Activated T-helper 1 cell treated with anti-CD3 and anti-CD28 coated beads, Interleukin-2, amount 50 U/mL, for 16 hours (primary cell): ENCODE results near the gene SYNDIG1.

Source experiments
- DNase-seq, 2 donors: peaks; one replicate each; pipeline ENCODE4 v3.0.0-alpha.2; 2020; ENCODE audit warnings: low read depth in 1 of 2, low spot score in 1 of 2

SYNDIG1 gene

DNA sequence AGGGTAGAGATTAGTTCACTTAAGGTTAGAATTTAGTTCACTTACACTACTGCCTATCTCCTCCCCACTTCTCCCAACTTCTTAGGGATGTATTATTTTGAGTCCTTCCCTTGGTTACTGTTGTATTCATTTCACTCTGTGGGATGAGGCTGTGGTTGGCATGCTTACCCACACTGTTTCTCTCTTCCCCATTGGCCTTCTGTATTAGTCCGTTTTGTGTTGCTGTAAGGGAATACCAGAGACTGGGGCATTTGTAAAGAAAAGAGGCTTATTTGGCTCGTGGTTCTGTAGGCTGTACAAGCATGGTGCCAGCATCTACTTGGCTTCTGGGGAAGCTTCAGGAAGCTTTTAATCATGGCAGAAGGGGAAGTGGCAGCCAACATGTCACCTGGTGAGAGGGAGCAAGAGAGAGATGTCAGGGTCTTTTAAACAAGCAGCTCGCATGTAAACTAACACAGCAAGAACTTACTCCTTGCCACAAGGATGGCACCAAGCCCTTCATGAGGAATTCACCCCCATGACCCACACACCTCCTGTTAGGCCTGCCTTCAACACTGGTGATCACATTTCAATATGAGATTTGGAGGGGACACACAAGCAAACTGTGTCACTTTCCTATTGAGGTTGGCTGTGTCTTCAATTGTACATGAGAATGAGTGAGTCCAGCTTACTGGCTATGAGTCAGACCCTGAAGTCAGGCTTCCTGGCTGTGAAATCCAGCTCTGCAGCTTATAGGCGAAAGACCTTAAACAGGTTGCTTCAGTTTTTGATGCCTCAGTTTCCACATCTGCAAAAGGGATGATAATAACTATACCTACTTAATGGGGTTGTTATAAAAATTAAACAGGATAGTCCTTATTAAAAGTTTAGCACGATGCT is 53.3 kb downstream of the SYNDIG1 start:
- DNase-seq: no peak

DNA sequence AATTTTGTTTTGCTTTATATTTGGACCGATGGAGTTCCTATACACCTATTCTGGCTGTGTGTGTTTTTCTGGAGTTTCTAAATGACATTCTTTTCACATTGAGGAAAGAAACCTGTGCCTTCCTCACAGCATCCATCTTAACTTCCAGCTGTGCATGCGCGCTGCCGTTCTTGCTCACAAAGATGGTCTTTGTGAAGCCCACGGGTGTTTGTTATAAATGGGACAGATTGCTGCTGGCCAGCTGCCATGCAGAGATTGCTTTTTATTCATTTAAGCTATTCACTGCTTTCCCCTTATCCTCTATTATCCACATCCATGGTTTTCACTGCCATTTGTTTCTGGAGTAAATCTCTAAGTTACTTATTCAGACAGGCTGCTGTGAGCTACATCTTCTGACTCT is 54.2 kb downstream of the SYNDIG1 start:
- no peak for DNase-seq

DNA sequence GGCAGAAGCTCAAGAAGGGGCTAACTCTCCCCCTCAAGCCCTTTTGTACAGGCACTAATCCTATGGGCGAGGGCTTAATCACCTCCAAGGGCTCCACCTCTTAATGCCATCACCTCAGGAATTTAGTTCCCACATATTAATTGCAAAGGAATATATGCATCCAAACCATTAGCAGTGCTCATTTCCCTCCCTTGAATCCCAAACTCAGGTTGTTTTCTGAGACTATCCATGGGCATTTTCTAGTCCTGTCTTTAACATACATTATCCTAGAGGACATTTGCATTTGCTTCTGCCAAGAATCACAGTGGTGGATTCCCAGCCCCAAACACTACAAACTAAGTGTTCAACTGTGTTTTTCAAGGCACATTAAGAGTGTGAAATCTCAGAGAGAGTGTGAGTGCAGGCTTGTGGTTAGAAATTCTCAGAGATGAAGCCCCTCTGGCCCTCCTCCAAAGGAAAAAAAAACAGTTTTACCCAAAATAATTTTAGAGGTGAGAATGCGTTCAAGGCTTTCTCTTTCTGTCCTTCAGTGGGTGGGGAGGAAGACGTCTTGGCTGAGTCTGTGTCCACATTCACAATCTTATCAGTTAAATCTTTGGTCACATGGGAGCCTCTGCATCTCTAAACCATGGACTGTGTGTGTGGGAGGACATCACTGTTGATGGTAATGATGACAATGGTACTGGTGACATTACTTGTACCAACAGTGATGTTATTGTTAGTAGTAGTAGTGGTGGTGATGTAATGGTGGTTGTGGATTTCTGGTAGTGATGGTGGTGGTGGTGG is 59.3 kb downstream of the SYNDIG1 start:
- DNase-seq: no peak

DNA sequence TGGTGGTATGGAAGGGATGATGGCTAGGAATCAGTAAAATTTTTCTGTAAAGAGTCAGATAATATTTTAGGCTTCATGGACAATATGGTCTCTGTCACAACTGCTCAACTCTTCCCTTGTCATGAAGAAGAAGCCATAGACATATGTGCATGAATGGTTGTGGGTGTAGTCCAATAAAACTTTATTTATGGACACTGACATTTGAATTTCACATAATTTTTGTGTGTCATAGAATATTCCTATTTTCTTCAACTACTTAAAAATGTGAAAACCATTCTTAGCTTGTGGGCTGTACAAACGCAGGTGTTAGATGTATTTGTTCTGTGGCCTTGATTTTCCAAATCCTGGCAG is 59.9 kb downstream of the SYNDIG1 start:
- DNase-seq: no peak

DNA sequence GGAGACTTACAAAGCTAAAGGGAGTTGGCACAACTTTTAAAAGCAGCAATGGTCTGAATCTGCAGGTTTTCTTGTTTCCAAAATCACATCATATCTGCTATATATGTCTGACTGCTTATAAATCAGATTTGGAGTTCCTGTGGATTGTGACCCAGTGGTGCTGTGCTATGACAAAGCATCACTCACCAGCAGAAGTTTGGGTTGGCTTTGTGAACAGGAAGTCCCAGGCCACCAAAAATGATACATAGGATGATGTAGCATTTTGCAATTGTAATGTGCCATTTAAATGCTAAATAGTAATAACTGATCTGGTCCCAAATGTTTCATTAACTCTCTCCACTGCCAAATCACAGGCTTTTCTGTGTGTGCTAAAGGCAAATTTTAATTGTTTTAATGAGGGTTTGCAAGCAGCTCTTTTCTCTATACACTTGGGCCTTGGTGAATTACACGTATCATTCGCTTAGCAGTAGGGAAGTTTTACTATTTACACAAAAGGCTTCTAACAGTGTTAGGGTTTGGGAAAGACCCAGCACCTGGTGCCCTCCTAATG is 60.8 kb downstream of the SYNDIG1 start:
- no peak for DNase-seq

DNA sequence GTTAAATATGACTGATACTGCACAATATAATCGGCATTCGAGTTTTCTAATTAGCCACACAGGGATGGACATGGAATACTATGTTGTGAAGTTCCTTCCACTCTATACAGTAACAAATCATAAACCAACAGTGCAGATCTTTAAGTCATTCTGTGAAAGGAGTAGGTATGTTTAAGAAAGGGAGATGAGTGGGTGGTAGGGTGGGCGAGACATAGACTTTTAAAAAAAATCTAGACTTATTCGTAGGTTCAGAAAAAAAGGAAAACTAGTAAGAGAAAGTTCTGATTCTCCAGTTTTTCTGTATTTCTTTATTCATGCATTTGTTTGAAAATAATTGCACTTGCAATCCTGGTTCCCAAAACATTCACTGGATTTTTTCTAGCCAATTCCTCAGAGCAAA is 61.8 kb downstream of the SYNDIG1 start:
- DNase-seq: no peak

DNA sequence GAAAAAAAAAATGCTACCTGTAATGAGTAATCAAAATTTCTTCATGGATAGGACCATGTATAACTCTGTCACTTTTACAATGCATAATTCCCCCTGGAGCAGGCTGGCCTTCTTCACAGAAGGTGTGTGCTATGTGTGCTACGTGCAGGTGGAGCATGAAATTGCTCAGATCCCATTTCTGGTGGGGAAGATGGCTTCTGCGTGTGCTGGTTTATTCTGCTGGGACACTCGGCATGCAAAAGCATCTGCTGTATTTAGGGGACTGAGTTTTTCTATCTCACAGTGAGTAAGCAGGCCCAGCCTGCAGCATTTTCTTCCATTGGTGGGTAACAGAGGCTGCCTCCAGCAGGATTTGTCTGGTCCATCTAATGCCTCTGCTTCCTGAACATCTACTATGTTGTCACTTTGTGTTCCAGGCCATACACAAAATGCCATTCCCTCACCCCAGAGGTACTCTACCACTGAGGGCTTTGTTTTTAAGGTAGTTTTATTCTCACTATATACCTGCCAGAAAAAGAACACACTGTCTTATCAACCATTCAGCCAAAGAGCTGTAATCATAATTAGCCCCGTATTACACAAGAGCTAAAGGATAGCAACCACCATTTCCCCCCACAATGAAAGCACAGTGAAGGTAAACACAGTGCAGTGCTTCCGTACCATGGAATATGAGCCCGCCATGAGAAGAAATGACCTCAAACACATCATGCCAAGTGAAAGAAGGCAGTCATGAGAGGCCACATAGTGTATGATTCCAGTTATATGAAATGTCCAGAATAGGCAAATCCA is 62.4 kb downstream of the SYNDIG1 start:
- no peak for DNase-seq

DNA sequence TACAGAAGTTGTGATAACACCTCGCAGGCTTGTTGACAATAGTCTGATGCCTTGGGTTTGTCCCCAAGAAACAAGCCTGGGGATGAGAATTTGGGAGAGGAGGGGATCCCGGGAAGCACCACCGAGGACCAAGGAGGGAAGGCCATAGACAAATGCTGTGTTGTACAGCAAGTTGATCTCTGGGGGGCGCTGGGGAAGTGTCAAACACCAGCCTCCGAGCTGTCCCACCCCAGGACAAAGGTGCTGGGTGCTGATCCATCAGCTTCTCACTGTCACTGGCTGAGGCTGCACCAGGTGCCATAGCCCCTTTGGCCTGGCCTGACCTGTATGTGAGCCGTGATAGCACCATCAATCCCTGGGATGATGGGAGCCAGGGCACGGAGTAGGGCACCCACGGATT is 64.0 kb downstream of the SYNDIG1 start:
- DNase-seq: no peak

DNA sequence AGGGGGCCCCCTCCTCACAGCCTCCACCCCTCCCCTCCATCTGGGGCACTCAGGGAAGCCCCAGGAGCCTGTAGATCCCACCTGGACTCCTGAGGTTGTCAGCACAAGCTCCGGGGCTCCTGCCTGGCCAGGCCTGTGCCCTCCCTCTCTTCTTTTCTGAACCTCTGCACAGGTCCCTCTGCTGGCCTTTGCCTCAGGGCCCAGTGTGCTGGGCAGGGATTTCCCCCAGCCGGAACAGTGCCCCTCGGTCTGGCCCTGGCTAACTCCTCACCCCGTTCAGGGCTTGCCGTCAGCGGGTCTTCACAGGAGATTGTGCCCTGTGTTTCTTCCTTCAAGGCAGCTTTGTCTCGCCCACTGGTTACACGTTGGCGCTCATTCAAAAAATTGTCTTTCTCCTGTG is 64.9 kb downstream of the SYNDIG1 start:
- DNase-seq: no peak

DNA sequence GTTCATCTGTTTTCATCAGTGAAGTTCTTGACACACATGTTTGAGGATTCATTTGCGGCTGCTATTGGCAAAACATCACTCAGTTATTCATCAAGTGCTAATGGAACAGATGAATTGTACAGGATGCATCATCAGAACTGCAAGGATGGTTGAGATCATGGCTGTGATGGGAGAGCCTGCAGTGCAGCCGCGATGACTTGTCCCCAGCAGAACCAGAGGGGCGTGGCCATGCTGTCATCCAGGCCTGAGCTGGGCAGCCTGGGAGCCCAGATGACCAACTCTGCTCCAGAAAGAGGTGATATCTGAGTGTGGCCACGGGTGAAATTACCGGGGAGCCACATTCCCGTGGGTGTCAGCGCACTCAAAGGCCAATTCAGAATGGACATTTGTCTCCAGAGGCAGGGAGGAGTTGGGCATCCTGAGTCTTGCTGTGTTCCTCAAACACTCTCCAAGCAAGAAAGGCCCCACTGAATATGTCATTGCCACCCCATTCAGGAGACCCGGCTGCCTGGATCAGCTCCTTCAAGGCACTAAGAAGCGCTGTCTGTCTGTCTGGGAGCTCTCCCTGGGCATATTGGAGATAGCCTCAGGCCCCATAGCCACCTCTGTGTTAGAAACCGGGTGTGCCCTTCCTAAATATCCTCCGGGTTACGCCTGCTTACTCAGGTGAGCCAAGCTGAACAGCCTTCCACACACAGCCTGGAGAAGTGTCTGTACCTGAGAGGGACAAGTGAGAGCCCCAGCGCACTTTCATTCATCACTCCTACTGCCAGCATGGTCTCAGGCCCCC is 66.7 kb downstream of the SYNDIG1 start:
- DNase-seq: no peak

DNA sequence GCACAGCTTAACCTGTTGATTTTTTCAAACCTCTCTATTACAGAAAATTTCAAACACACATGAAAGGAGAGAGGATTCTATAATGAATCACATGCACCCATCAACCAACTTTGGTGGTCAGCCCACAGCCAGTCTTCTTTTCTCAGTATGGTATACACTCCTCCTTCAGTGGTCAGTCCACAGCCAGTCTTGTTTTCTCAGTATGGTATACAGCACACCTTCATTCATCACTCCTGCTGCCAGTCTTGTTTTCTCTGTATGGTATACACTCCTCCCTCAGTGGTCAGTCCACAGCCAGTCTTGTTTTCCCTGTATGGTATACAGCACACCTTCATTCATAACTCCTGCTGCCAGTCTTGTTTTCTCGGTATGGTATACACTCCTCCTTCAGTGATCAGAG is 67.8 kb downstream of the SYNDIG1 start:
- DNase-seq: no peak

DNA sequence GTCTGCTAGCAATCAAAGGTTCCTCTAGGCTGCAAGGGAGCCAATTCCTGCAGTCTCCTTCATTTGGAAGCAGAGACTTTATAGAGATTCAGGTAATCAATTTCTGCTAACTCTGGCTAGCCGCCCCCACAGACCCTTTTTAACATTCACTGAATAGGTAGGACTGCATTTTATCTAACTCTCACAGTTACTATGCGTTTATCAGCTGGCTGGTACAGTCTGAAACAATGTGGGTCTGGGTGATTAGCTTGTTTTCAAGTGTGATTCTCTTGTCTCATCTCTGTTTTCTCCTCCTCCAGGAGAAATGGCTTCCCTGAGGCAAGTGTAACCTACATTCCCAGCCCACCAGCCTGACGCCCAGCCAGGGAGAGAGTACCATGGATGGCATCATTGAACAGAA is 73.3 kb downstream of the SYNDIG1 start:
- no peak for DNase-seq

DNA sequence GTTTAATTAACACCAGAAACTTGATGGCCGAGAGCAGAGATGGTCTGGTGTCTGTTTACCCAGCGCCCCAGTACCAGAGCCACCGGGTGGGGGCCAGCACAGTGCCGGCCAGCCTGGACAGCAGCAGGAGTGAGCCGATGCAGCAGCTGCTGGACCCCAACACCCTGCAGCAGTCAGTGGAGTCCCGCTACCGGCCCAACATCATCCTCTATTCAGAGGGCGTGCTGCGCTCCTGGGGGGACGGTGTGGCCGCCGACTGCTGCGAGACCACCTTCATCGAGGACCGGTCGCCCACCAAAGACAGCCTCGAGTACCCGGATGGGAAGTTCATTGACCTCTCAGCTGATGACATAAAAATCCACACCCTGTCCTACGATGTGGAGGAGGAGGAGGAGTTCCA is 73.7 kb downstream of the SYNDIG1 start:
- DNase-seq: no peak

DNA sequence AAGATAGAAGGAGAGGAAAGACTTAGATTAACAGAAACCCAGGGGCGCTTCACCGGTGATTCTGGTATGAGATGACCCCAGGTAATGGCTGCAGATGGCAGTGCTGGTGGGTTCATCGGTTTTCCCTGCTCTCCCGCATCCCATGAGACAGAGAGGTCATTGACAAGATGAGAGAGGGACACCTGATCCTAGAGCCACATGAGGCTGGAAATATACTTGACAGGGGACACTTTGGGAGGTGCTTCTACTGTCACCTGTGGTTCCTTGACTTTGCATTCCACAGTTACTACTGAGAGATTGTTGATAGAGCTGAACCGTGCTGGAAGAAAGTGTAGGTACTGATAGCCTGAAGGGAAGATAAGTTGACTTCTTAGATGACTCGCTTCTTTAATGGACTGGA is 74.3 kb downstream of the SYNDIG1 start:
- DNase-seq: no peak

DNA sequence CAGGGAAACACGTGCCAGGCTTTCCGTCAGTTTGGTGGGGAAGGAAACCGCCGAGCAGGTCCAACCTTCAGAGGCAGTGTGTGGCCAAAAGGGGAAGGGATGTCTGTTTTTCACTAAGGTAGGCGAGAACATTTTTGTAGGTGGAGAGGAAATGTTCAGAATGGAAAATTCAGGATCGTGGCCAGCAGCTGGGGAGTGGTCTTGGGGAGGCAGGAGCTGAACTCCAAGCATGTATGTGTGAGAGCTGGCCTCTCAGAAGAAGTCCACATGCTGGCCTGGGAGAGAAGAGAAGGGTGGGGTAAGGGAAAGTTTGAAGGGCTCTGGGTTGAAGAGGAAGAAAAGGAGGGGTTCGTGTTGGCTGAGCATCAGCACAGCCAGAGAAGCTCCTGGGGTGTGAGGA is 74.9 kb downstream of the SYNDIG1 start:
- no peak for DNase-seq

DNA sequence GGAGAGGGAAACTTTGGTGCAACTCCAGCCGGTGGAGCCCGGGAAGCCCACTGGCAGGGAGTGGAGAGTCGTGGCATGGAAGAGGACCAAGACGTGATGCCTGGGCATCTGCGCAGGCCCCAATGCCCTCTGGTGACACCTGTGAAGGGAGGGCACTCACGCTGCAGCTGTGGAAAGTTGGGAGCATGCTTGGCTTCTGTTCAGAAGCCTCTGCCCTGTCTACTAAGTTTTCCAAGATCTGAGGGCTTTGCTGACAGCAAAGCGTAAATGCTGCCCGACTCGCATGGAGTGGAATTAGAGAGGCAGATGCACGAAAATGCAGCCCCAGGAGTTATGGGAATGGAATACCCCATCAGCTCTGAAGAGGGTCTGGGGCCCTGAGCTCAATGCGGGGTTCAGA is 75.7 kb downstream of the SYNDIG1 start:
- DNase-seq: no peak

DNA sequence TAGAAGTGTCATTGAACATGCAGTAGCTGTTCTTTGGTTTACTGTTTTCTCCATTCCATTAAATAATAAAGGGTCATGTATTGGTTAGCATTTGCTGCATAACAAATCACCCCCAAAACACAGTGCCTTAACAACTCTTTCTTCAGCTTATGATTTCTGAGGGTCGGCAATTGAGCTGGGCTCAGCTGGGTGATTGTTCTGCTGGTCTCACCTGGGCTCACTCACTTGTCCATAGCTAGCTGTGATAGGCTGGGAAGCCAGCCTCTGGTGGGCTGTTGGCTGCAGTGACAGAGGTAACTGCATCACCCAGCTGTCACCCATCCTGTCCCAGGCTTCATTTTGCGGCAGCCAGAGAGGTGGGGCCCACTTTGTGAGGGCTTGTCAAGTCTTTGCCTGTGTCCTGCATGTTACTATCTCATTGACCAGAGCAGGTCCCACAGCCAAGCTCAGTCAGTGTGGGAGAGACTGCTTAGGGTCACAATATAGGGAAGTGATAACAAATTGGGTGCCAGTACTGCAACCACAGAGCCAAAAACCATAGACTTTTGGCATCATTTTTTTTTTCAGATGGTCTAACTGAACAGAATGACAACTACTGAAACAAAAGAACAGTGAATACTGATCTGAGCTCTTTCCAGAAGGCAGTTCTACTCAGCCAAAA is 76.9 kb downstream of the SYNDIG1 start:
- DNase-seq: no peak

DNA sequence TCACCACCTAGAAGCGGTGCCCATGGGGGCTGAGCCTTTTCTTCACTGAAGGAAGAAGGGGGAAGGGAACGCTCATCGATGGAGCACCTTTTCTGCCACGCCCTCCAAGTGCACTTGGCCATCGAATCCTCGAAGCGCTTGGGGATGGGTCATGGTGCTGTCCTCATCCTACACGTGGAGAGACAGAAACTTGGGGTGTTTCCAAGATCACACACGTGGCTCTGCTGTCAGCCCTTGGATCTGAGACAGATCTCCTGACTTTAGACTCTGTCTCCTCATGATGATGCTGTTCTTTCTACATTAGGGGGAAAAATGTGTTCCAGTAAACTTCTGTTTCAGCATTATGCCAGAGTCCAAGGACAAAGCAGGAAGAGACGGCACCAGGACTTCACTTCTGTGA is 78.5 kb downstream of the SYNDIG1 start:
- DNase-seq: no peak

DNA sequence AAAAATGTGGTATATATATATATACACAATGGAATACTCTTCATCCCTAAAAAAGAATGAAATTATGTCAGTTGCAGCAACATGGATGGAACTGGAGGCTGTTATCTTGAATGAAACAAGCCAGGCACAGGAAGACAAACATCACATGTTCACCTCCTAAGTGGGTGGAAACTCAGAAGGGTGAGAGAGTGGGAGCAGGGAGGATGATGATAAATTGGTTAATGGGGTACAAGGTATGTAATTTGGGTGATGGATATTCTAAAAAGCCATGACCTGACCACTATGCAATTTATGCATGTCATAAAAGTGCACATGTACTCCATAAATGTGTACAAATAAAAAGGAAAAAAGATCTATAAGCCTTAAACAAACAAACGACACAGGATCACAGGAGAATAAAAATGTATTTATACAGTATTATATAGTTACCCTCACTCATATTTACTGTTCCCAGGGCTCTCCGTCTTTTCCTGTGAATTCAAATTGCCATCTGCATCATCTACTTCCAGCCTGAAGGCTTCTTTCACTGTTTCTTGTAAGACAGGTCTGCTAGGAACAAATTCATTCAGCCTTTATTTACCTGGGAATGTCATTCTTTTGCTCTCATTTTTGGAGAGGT is 89.8 kb downstream of the SYNDIG1 start:
- no peak for DNase-seq
